Measurements from ENCODE around the gene CRYBG2. TPM values are rescaled to one million over a fixed set of nuclear protein-coding genes. Genes with fewer than 3 reads are reported as not detected.
A peak's percentile ranks its signal among the peaks of the same experiment; 100 is the strongest.
"Not testable (repeated sequence)": the region's sequence is repeated elsewhere in the genome, so short reads cannot be mapped to it uniquely, and the experiment has no call there.

Gene CRYBG2
- total RNA-seq, 1 experiment from 2014 or later: not detected

DNA sequence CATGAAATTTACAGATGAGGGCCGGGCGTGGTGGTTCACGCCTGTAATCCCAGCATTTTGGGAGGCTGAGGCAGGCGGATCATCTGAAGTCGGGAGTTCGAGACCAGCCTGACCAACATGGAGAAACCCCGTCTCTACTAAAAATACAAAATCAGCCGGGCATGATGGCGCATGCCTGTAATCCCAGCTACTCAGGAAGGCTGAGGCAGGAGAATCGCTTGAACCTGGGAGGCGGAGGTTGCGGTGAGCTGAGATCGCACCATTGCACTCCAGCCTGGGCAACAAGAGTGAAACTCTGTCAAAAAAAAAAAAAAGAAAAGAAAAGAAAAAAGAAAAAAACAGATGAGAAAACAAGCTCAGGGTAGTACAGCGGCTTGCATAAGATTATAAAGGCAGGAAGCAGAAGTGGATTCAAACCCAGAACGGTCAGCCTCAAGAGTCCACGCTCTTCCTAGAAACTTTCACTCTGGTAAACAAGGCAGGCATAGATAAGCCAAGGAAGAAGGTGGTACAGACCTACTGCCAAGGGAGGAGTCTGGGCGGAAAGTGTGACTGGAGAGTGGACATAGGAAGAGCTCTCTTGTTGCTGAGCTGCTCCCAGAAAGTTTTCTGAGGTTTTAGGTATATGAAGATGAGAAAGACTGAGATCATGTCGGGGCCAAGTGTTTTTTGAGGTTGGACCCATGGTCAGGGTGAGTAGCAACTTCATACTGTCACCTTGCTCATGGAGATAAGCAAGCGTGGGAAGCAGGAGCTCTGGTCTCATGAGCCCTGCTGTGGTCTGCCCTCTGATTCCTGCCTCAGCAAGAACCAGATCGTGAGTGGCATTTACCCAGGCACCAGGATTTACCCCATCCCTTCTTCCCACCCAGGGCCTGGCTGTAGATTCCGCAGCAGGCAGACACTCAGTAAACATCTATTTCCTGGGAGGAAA, 45.7 kb downstream of the CRYBG2 start:
- DNase-seq (ENCODE audit: low read depth, low spot score); in situ Hi-C loops (cut with HindIII; ENCODE audit: low pct_unique_long_range_greater_than_20kb, low sequenced_read_pairs): not testable (repeated sequence)

DNA sequence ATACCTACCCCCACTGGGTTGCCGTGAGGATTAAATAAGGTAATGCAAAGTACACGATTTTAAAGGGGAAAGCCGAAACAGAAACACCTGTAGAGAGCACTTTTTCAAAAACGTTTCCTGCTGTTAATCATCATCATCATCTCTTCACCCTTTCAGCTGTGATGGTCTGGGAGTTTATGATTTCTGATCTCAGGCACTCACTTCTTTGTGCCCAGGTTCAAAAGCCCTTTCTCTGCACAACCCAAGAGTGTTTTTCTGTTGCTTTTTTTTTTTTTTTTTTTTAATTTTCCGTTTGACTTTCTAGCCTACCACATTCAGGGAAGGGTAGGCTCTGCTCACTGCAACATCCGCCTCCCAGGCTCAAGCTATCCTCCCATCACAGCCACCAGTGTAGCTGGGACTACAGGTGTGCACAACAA, 46.6 kb downstream of the CRYBG2 start:
- DNase-seq (ENCODE audit: low read depth, low spot score): no peak
- in situ Hi-C loops (cut with HindIII; ENCODE audit: low pct_unique_long_range_greater_than_20kb, low sequenced_read_pairs): no loop called here

DNA sequence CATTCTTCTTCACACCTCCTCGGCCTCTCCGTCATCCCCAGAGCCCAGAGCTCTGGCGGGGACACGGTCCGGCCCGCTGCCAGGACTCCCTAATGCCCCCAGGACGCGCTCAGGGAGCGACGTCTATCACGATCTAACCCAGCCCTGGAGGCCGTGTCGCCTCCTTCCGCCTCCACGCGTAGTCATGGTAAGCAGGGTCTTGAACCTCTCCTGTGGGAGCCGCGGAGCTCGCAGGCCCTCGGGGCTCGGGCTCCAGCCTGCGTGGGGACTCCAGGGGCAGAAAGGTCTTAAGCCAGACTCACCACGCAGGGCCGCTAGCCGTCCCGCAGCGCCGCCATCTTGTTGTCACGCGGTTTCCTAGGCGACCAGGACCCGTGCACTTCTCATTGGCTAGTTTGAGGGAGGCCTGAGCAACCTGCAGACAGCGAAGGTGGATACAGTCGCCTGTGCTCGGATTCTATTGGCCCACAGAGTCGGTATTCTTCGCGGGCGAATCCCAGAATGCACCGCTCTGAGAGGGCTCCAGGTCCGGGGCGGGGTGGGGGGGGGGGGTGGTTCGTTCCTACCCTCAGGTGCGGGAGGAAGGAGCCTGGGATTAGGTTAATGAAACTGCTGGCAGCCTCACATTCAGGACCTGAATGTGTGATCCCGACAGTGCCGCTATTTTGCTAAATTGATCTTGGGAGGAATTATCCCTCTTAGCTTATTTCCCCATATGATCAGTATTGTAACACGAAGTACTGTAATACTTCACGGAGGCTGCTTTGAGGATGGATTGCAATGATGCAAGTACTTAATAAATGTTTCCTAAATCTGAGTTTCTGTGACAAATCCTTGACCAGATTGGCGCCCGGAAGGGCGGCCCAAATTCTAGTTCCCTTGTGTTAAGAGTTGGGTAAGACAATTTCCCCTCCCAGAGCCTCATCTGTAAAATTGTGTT, 47.4 kb downstream of the CRYBG2 start, which contains the start of gene UBXN11:
UBXN11 (minus strand) TSS at position 347 of the 940 bp plus-strand sequence. CDS start 3,753 bp downstream, outside the sequence.
- DNase-seq (ENCODE audit: low read depth, low spot score): peak; percentile 96
- in situ Hi-C loops (cut with HindIII; ENCODE audit: low pct_unique_long_range_greater_than_20kb, low sequenced_read_pairs): no loop called here

DNA sequence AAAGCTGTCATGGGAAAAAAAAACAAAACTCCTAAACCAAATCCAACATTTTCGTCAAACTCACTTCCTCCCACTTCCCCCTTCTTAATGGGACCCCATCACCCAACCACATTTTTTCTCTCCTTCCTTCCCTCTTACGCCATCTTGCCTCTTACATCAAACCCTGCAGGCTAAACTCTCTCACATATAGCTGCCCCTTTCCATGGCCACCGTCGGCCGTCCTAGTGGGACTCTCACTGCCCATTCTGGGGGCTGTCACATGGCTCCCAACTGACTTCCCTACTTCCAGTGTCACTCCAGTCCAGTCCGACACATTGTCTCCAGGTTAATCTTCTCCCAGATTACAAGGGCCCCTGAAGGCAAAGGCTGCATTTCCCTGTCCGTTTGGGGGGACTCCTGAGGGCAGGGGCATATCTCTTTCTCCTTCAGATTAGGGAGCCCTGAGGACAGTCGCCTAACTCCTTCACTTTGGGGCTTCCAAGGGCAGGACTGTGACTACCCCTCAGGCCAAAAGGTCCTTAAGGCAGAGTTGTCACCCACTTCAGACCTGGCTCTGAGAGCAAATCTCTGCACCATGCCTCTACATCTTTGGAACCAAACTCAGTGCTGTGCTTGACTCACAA, 48.2 kb downstream of the CRYBG2 start:
- in situ Hi-C loops (cut with HindIII; ENCODE audit: low pct_unique_long_range_greater_than_20kb, low sequenced_read_pairs): no loop called here

DNA sequence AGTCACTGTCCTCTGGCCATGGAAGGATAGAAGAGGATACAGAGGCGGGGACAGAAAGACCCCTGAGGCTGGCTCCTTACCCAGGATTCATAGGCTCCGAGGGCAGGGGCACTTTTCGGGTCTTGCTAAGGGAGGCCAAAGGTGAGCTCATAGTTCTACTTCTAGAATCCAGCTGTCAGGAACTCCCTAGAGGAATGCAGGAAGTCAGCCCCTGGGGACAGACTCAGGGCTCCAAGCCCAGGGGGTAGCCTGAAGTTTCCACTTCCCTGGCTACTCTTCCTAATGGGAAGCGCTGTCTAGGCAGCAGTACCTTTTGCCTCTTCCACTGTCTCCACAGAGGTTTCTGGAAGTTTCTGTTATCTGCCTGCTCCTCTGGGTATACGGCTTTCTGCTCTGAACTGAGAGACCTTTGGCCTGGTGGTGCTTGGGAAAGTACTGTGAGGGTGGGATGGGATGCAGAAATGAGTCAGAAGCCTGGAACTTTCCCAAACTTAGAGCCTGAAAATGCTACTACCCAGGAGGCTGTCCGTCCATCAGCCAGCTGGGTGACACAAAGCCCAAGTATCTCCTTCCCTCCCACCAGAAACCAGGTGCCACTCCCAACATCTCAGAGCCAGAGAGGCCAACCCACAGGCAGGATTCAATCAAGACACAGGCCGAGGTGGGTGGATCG, 51.1 kb downstream of the CRYBG2 start:
- in situ Hi-C loops (cut with HindIII; ENCODE audit: low pct_unique_long_range_greater_than_20kb, low sequenced_read_pairs): no loop called here
- DNase-seq (ENCODE audit: low read depth, low spot score): no peak

More for the DNA sequence above, 48.2 kb downstream of the CRYBG2 start:
- DNase-seq (ENCODE audit: low read depth, low spot score): no peak

DNA sequence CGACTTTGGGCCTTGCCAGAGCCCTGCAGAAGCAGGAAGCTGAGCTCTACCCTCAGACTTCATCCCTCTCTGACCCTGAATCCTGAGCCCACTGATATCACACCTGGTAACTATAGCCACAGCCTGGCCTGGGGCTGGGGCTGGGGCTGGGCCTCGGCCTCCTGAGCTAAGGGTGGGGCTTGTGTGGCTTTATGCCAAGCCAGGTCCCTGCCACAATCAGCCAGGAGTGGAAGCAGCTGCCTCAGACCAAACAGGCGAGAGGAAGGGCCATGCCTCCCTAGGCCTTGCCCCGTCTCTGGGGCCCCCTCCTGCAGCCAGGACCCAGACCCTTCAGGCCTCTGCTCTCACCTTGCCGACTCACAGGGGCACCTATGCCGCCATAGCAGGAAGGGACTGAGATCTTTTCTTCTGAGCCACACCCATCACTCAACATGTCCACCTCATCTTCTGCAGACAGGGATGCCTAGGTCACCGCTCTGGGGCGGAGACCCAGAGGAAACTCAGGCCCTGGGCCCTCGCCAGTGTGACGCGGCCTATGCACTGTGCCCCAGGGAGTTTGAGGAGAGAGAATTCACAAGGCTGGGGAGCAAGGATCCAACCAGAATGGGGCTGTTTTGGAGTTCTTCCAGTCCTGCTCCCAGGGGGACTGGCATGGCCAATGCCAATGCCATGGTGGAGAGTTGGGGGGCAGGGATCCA, 53.2 kb downstream of the CRYBG2 start:
- in situ Hi-C loops (cut with HindIII; ENCODE audit: low pct_unique_long_range_greater_than_20kb, low sequenced_read_pairs): no loop called here
- DNase-seq (ENCODE audit: low read depth, low spot score): no peak

DNA sequence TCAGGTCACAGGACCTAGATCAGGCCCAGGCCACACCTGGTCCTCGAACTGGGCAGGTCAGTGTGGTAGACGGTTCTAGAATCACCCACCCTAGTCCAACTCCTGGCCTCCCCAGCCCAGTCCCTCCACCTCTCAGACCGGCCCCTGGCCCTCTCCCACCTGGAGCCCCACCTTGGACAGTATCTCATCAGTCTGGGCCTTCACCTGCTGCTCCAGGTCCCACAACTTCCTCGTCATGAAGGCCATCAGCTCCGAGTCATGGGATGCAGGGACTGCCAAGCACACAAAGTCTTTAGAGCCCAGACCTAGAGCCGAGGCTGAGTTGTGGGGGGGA, 56.2 kb downstream of the CRYBG2 start:
- no peak for DNase-seq (ENCODE audit: low read depth, low spot score)
- in situ Hi-C loops (cut with HindIII; ENCODE audit: low pct_unique_long_range_greater_than_20kb, low sequenced_read_pairs): no loop called here

DNA sequence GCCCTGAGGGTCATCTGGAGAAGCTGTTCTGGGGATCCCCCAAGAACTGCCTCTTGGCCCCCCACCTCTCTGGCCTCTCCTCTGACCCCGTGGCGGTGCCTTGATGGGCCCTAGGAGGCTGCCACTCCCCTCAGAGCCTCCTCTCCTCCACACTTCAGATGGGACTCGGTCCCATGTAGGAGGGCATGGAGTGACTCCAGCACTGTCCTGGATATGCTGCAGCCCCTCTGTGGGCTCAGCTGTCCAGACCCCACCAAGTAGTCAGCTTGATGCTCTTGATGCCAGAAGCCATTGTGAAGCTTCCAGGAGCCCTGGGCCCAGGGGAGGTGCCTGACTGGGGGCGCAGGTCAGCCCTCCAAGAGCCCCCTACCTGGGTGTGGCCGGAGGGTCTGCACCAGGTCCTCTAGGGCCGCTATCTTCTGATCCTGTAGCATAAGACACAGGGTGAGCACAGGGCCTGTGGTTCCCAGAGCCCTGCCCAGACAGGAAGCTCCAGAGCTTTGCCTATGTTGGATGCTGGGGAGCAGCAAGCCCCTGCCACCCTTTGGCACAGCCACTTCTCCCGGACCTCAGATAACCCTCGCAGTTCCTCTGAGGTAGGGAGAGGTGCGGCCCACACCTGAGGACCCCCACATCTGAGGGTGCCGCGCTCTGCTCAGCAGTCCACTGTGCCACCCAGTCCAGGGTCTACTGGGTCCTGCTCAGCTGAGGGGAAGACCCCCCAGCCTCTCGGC, 56.7 kb downstream of the CRYBG2 start:
- in situ Hi-C loops (cut with HindIII; ENCODE audit: low pct_unique_long_range_greater_than_20kb, low sequenced_read_pairs): no loop called here
- no peak for DNase-seq (ENCODE audit: low read depth, low spot score)

DNA sequence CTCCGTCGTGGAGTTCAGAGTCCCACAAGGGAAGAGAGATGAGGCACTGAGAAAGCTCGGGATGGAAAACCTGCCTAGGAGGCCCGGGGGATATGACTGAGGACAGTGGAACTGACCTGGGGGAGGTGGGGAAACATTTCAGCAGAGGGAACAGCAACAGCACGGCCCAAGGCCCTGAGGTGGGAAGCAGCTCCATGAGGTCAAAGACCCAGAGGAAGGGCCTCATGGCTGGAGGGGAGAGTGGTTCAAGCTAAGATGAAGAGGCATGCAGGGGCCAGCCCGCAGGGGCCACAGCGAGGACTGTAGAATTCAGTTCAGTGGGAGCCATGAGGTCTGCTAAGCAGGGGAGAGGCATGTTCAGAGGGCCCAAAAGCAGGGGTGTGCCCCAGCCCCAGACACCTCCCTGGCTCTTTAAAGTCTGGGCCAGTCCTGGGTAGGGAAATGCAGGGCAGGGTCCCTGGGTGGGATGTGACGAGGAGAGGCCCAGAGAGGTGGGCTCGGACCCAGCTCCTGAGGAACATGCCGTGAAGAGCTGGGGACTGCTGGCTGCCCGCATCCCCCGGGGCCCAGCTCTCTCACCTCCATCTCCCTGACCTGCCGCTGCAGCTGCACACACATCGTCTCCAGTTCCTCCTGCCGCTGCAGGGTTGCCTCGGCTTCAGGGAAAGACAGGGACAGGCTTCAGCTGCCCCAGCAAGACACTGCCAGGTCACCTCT, 57.4 kb downstream of the CRYBG2 start:
- DNase-seq (ENCODE audit: low read depth, low spot score): no peak

DNA sequence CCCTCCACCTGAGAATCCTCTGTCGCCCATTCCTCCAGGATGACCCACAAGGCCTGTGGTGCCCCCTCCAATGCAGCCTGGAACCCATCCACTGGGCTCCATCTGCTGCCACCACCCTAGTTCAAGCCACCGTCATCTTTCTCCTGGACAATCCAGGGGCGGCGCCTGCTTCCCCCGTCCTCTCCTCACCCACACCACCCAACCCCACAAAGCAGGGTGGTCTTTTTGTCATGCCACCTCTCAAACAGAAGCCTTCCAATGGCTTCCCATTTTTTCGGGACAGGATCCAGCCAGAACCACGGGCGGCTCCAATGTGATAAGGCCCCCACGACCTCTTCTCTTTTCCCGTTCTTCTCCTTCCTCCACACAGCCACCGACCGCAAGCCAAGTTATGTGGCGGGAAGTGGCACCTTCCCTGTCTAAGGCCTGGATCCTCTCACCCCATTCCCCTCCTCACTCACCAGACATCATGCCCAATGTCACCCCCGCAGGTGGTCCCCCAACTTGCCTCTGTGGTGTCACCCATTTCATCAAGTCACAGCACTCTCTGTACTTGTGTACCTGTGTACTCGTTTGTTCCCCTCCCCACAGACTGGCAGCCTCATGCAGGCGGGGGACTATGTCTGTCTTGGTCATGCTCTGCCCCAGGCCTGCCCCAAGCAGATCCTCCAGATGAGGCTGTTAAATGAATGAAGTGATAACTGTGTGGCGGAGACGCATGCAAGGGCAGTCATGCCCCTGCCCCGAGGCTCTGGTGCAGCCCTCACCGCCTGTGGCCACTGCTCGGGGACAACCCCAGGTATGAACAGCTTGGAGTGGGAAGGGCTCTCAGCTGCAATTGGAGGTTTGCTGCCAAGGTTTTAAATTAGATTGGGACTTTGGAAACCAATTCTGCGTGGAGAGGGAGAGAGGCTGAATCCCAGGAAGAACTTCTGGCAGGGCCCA, 58.5 kb downstream of the CRYBG2 start:
- DNase-seq (ENCODE audit: low read depth, low spot score): no peak
- in situ Hi-C loops (cut with HindIII; ENCODE audit: low pct_unique_long_range_greater_than_20kb, low sequenced_read_pairs): no loop called here

More for the DNA sequence above, 57.4 kb downstream of the CRYBG2 start:
- in situ Hi-C loops (cut with HindIII; ENCODE audit: low pct_unique_long_range_greater_than_20kb, low sequenced_read_pairs): no loop called here

DNA sequence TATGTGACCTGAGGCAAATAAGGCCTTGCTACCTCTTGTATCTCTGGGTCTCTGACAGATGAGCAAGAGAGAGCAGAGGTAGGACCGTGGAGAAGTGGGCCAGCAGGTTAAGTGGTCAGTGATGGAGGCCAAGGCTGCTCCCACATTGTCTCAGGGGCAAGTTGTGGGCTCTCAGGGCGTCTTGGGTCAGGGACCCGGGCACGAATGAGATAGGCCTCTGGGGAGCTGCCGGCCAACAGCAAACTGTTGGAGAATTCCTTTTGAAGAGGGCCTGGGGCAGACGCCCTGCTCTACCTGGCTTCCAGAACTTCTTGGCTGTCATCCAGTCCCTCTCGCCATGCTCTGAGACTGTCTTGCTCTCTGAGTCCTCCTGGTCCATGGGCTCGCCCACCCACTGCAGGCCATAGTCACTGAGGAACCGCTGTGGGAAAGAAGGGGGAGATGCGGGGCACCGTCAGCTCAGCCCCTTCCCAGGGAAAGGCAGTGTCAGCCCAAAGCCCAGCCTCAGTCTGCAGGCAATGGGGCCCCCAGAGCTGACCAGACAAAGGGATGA, 59.9 kb downstream of the CRYBG2 start:
- in situ Hi-C loops (cut with HindIII; ENCODE audit: low pct_unique_long_range_greater_than_20kb, low sequenced_read_pairs): no loop called here

DNA sequence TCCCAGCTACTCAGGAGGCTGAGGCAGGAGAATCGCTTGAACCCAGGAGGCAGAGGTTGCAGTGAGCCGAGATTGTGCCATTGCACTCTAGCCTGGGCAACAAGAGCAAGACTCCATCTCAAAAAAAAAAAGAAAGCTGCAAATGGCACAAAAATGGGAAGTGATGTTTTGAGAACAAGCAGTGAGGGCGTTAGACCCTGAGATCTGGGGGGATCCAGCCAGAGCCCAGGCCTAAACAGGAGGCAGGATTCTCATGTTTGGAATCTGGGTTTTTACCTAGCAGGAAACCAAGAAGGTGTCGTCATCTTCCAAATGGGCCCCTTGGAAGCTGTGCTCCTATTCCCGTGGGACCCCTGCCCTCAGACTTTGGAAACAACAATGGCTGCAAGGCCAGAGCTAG, 61.2 kb downstream of the CRYBG2 start:
- in situ Hi-C loops (cut with HindIII; ENCODE audit: low pct_unique_long_range_greater_than_20kb, low sequenced_read_pairs); DNase-seq (ENCODE audit: low read depth, low spot score): not testable (repeated sequence)

More for the DNA sequence above, 59.9 kb downstream of the CRYBG2 start:
- no peak for DNase-seq (ENCODE audit: low read depth, low spot score)

DNA sequence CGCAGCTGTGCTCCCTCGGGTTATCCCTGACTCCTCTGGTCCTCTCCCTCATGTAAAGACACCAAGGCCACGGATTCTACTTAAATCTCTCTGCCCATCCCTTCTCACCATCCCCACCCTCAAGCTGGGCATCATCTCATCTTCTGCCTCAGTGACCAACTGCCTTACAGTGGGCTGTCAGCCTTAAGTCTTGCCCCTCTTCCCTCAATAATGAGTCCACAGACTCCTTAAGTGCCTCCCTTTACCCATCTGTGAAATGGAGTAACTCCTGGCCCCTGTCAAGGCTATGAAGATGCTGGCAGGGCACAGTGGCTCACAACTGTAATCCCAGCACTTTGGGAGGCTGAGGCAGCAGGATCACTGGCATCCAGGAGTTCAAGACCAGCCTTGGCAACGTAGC, 62.0 kb downstream of the CRYBG2 start:
- in situ Hi-C loops (cut with HindIII; ENCODE audit: low pct_unique_long_range_greater_than_20kb, low sequenced_read_pairs): no loop called here

DNA sequence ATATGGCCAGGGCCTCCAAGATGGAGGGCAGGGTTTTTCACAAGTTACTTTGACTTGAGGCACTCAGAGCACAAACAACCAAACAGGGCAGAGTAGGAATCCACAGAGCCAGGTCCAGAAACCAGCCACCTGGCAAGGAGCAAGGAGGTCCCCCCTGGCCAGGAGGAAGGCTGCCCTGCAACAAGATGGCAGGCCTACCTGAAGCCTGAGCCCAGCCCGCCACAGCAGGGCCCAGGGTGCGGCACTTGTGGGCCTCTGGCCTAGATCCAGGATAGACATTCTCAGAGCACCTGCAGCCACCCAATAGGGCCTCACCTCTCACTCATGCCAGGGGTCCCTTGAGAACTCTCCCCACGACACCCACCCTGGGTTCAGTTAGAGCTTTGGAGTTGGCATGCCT, 62.5 kb downstream of the CRYBG2 start:
- no peak for DNase-seq (ENCODE audit: low read depth, low spot score)
- in situ Hi-C loops (cut with HindIII; ENCODE audit: low pct_unique_long_range_greater_than_20kb, low sequenced_read_pairs): no loop called here

More for the DNA sequence above, 62.0 kb downstream of the CRYBG2 start:
- DNase-seq (ENCODE audit: low read depth, low spot score): no peak

All from SK-MEL-5 (cell line).